ENCODE data around the gene WWC1. TPM values are rescaled to one million over a fixed set of nuclear protein-coding genes. Genes with fewer than 3 reads are reported as not detected.
"Not testable (repeated sequence)": the region's sequence is repeated elsewhere in the genome, so short reads cannot be mapped to it uniquely, and the experiment has no call there.

Gene WWC1
- polyA plus RNA-seq, 1 experiment = 5.2 TPM

DNA sequence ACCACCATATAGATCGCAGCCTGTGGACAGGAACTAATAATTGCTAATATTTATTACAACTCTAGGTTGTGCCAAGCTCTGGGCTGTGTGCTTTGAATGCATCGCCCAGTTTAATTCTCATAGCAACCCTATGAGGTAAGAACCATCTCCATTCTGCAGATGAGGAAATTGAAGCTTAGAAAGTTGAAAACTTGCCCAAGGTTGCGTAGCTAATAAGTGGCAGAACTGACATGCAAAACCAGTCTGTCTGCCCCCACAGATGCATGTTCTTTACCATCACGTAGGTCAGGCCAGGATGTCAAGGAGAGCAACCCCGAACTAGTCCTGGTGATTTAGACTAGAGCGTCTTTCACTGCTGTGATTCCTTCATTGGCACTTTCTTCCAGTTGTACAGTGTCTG lies 15.6 kb downstream of the WWC1 start:
- no peak for DNase-seq (ENCODE audit: low read depth, low spot score)
- TF ChIP-seq, protein P1, sequence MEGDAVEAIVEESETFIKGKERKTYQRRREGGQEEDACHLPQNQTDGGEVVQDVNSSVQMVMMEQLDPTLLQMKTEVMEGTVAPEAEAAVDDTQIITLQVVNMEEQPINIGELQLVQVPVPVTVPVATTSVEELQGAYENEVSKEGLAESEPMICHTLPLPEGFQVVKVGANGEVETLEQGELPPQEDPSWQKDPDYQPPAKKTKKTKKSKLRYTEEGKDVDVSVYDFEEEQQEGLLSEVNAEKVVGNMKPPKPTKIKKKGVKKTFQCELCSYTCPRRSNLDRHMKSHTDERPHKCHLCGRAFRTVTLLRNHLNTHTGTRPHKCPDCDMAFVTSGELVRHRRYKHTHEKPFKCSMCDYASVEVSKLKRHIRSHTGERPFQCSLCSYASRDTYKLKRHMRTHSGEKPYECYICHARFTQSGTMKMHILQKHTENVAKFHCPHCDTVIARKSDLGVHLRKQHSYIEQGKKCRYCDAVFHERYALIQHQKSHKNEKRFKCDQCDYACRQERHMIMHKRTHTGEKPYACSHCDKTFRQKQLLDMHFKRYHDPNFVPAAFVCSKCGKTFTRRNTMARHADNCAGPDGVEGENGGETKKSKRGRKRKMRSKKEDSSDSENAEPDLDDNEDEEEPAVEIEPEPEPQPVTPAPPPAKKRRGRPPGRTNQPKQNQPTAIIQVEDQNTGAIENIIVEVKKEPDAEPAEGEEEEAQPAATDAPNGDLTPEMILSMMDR (IDR thresholded peaks at IDR 0.05; ENCODE audit: low read depth, low read length) = no peak

DNA sequence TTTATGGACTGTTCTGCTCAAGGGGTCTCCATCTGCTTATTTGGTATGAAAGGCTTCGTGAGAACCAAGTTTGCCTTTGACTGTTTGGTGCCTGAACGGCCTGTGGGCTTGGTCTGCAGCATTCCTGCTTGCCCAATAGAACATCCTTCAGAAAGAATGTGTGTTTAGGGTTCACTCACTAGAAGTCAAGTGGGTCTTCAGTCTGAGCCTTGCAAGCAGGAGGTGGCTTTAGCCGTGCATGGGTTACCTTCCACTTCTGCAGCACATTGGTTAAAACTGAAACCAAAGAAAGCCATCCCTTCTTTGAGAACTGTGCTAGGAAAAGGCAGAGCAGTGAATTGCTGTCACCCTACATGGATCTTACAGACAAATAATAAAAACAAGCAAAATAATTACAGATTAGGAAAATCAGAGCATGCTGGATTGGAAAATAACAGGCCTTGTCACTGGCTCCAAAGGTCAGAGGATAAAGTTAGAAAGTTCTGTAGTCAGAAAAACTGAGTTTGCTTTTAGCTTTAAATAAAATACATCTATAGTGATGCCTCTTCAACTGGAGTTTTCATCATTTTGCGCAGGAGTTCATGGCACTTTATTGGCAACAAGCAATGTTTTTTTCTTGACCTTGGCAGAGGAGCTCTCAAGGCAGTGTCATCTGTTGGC lies 16.6 kb downstream of the WWC1 start:
- no peak overlapping the region for H3K27ac ChIP-seq (ENCODE audit: low read depth, low read length)
- ChIA-PET POLR2A (no interaction called here), CTCF (interaction anchor here (5.9 kb wide), 1 partner anchor 14 kb away, joined by 74 read pairs; the partner anchor contains the start of gene WWC1)
- DNase-seq (ENCODE audit: low read depth, low spot score) = no peak
- TF ChIP-seq, protein P1 (IDR thresholded peaks at IDR 0.05; ENCODE audit: low read depth, low read length) = no peak
- H3K27me3 ChIP-seq (ENCODE audit: control insufficient read depth, insufficient read depth, low read length) = no peaks in the 10 kb centered on the region
- no peak overlapping the region for H3K4me3 ChIP-seq (ENCODE audit: low read depth, low read length)
- no peaks in the 10 kb centered on the region for H3K9me3 ChIP-seq (ENCODE audit: control insufficient read depth, insufficient read depth, low read length)

More for the DNA sequence above, 15.6 kb downstream of the WWC1 start:
- CTCF ChIA-PET = interaction anchor here (0.7 to 5.9 kb wide), 3 partner anchors 13 to 601 kb away, joined by 3 to 74 read pairs (median 5); partner anchors contain the start of gene WWC1
- no peaks in the 10 kb centered on the region for H3K9me3 ChIP-seq (ENCODE audit: control insufficient read depth, insufficient read depth, low read length)
- H3K4me3 ChIP-seq (ENCODE audit: low read depth, low read length) = no peak overlapping the region
- H3K27me3 ChIP-seq (ENCODE audit: control insufficient read depth, insufficient read depth, low read length) = no peaks in the 10 kb centered on the region
- H3K27ac ChIP-seq (ENCODE audit: low read depth, low read length) = no peak overlapping the region
- POLR2A ChIA-PET = interaction anchor here (0.6 to 0.7 kb wide), 2 partner anchors 578 to 597 kb away, joined by 3 to 5 read pairs; no protein-coding TSS in a partner anchor

DNA sequence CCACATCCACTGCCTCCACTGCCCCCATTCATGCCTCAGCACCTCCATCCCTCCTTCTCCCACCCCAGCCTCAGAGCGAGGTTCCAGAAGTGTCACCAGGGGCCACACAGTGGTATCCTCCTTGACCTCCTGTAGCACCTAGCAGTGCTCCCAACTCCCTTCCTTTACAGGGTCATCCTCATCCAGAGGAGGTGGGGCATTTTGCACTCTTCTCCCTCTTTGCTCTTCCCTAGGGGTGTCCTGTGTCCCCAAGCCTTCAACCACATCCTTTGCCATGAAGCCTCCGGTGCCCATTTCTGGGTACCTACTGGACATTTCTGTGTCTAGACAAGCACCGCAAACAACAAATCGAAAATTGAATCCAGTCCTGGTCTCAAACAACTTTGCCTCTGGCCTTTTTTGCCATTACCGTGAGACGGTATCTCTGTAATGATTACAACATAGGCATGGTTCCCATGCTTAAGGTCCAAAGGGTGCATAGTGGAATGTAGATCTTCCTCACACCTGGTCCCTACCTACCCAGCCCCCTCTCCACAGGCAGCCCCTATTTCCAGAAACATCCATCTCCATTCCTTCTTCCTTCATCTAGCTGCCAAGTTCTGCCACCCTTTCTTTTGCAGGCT lies 17.6 kb downstream of the WWC1 start:
- no peak overlapping the region for H3K27ac ChIP-seq (ENCODE audit: low read depth, low read length)
- H3K9me3 ChIP-seq (ENCODE audit: control insufficient read depth, insufficient read depth, low read length) = no peaks in the 10 kb centered on the region
- no peak overlapping the region for H3K4me3 ChIP-seq (ENCODE audit: low read depth, low read length)
- TF ChIP-seq, protein P1 (IDR thresholded peaks at IDR 0.05; ENCODE audit: low read depth, low read length) = no peak
- ChIA-PET CTCF (no interaction called here), POLR2A (no interaction called here)
- DNase-seq (ENCODE audit: low read depth, low spot score) = no peak
- H3K27me3 ChIP-seq (ENCODE audit: control insufficient read depth, insufficient read depth, low read length) = no peaks in the 10 kb centered on the region

DNA sequence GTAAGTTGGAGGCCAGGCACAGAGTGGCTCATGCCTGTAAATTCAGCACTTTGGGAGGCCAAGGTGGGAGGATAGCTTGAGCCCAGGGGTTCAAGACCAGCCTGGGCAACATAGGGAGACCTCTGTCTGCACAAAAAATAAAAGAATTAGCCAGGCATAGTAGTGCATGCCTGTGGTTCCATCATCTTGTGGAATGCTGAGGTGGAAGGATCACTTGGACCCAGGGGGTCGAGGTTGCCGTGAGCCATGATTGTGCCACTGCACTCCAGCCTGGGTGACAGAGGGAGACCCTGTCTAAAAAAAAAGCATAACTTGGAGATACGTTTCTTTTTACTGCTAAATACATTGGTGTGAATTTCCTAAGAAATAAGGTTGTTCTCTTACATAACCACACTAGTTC lies 19.1 kb downstream of the WWC1 start:
- H3K9me3 ChIP-seq (ENCODE audit: control insufficient read depth, insufficient read depth, low read length); H3K4me3 ChIP-seq (ENCODE audit: low read depth, low read length); H3K27me3 ChIP-seq (ENCODE audit: control insufficient read depth, insufficient read depth, low read length); CTCF ChIA-PET; POLR2A ChIA-PET; H3K27ac ChIP-seq (ENCODE audit: low read depth, low read length); DNase-seq (ENCODE audit: low read depth, low spot score): not testable (repeated sequence)

DNA sequence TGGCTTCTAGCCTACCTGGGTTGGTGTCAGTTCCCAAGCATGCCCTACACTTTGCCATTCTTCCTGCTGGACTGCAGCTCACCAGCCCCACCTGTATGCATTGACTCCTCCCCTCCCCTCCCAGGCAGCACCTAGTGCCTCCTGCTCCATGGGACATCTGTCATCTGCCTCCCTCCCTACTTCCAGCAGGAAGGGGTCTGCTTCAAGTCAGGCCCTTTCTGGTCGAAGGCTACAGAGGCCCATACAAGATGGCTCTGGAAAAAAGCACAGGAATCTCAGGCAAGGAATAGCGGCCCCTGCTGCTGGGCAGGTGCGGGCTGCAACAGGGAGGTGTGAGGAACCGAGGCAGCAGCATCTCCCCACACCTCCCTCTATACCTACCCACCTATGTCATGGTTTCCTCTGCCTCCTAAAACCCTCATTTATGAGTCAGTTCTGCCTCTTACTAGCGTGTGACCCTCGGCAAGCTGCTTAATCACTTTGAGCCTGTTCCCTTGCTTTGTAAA lies 19.7 kb downstream of the WWC1 start:
- TF ChIP-seq, protein P1 (IDR thresholded peaks at IDR 0.05; ENCODE audit: low read depth, low read length) = 0 out of 2 replicates have a peak, but pooled peaks have one; percentile 9
- Histone ChIP-seq H3K27me3 (ENCODE audit: control insufficient read depth, insufficient read depth, low read length) (no peaks in the 10 kb centered on the region), H3K27ac (ENCODE audit: low read depth, low read length) (no peak overlapping the region), H3K9me3 (ENCODE audit: control insufficient read depth, insufficient read depth, low read length) (no peaks in the 10 kb centered on the region), H3K4me3 (ENCODE audit: low read depth, low read length) (no peak overlapping the region)
- no peak for DNase-seq (ENCODE audit: low read depth, low spot score)
- POLR2A ChIA-PET = no interaction called here
- CTCF ChIA-PET = interaction anchor here (0.8 to 3.3 kb wide), 2 partner anchors 16 to 17 kb away, joined by 3 to 38 read pairs; no protein-coding TSS in a partner anchor
